GM12873 (cell line): Measurements from ENCODE around the gene ZNF408.

Experiments used
- TF ChIP-seq, protein P1 (sequence below): IDR thresholded peaks from 2 replicates; pipeline ENCODE4 v1.5.1; 2012; ENCODE audit warnings: low read depth, mild to moderate bottlenecking, moderate library complexity, low read length, control low read depth; ENCODE audit not compliant: insufficient read depth; ENCODE audit errors: missing control alignments

Gene ZNF408

GRCh38 chr11:46672381-46672839 is 28.4 kb upstream of the ZNF408 start:
- TF ChIP-seq, protein P1, sequence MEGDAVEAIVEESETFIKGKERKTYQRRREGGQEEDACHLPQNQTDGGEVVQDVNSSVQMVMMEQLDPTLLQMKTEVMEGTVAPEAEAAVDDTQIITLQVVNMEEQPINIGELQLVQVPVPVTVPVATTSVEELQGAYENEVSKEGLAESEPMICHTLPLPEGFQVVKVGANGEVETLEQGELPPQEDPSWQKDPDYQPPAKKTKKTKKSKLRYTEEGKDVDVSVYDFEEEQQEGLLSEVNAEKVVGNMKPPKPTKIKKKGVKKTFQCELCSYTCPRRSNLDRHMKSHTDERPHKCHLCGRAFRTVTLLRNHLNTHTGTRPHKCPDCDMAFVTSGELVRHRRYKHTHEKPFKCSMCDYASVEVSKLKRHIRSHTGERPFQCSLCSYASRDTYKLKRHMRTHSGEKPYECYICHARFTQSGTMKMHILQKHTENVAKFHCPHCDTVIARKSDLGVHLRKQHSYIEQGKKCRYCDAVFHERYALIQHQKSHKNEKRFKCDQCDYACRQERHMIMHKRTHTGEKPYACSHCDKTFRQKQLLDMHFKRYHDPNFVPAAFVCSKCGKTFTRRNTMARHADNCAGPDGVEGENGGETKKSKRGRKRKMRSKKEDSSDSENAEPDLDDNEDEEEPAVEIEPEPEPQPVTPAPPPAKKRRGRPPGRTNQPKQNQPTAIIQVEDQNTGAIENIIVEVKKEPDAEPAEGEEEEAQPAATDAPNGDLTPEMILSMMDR = no peak

- TF ChIP-seq, protein P1 = no peak
Measured at GRCh38 chr11:46673713-46674462, 26.9 kb upstream of the ZNF408 start.

DNA sequence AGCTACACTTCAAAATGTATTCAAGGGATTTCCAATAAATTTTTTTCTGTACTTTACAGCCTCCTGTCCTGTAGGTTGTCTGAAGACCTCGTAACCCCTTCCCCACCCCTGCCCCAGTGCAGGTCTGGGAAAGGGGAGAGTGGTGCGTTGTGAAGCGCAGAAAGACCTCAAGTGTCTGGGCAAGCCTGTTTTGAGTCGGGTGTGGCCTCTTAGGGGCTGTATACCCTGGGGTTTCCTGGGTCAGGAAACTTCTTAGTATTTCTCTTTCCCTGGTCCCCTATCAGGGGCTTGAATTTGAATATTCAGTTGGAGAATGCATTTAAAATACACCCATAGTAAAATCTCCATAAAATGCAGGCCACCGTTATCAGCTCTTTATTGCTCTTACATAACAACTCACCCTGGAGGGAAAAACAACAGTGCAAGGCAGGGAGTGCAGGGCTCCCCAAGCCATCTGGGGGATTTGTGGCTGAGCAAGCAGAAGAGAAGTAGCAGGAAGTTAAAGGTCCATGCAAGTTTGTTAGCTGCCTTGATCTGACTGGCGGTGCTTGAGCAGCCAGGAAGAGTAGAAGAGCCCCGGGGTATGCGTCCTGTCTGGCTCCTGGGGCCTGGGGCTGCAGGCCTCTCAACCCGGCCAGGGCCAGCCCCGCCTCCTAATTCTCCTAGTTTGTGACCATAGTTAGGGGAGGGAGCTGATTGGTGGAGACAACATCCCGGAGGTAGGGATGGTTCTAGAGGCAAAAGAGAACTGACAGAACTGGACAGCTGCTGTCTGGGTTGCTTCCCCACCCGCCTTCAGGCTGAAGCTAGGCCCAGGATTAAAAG is 26.2 kb upstream of the ZNF408 start:
- TF ChIP-seq, protein P1 = no peak

DNA sequence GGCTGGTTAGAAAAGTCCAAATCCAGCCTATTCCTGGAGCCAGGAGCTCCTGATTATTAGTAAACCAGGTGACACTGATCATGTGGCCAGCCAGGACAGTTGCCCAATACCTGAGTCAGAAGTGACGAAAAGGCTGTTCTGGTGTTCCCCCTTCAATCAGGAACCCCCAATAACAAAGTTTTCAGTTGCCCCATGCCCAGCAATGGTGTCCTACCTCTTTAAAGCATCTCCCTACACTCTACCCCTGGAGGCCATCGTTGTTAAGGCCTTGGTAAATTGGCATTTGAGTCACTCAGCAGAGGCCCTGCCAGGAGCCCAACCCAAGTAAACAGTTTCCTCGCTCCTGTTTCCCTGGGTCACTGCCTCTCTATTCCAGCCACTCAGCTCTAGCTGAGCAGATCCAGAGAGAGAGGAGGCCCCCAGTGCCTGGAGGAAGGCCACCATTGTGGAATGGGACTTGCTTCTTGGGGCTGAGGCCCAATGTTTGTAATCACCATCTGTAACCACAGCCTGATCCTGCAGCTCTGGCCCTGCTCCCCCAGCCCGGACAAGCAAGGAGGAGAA is 25.5 kb upstream of the ZNF408 start:
- TF ChIP-seq, protein P1 = no peak

DNA sequence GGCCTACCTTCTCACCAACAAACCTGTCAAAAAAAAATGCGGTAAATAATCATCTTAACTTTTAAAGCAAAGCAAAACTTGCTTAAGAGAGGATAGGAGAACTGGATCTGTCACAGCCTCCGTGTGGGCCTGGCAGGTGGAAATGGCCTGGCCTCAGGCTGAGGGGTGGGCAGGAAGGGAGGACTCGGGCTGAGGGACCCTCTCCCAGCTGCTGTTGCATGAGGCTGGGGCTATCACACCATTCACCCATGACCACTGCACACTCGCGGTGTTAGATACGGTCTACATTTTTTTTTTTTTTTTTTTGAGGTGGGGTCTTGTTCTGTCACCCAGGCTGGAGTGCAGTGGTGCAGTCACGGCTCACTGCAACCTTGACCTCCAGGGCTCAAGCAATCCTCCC is 24.9 kb upstream of the ZNF408 start:
- TF ChIP-seq, protein P1 = no peak

DNA sequence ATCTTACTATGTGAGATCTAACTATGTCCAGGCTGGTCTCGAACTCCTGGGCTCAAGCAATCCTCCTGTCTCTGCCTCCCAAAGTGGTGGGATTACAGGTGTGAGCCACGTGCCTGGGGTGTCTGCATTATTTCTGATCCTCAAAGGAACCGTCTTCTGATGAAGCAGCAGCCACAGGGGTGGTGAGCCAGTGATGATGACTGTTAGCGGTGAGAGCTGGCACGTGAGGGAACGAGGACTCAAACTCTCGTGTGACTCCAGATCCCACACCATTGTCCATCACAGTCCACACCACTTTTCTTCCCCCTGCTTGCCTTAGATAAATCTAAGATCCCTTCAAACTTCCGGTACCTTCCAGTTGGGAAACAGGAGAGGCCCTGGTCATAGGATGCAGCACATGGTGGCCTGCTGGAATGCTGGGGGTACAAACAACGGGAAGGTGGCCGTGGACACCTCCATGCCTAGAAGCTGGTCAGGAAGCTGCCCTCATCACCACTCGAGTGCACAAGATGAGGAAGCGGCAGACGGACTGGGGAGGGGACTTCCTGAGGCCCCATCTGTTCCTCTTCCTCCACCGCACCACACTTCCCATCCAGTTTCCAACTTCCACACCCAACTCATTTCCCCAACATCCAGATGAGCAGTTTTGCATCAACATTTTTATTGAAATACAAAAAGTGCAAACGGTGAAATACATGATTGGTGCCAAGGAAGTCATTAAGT is 24.2 kb upstream of the ZNF408 start:
- TF ChIP-seq, protein P1 = no peak
